Lung (tissue), 12 donors: ENCODE measurements around the gene FGR. TPM values are rescaled to one million over a fixed set of nuclear protein-coding genes. Genes with fewer than 3 reads are reported as not detected.

Experiments used
- ATAC-seq: fragments of 200-7000 bp; cut with Tn5 transposase; one replicate; pipeline ENCODE4 v1.9.1; 2020; ENCODE audit warnings: moderate number of reproducible peaks; ENCODE audit not compliant: insufficient read depth, low FRiP score
- DNase-seq, 3 donors: peaks; one replicate each; pipeline ENCODE4 v3.0.0-alpha.2; 2013 to 2017
- H3K27ac ChIP-seq, 2 donors: one replicate each; pipeline ENCODE4 v1.5.1; 2013; ENCODE audit warnings: mild to moderate bottlenecking in 2 of 2, moderate library complexity in 2 of 2, control low read depth in 1 of 2, inconsistent platforms in 1 of 2, low read depth in 1 of 2, low read length in 1 of 2
- H3K27me3 ChIP-seq, 3 donors: one replicate each; pipeline ENCODE4 v1.5.1; 2013; ENCODE audit warnings: low read length in 2 of 3; ENCODE audit not compliant: control insufficient read depth in 3 of 3, insufficient read depth in 3 of 3
- H3K36me3 ChIP-seq, 4 donors: one replicate each; pipeline ENCODE4 v1.5.1; 2013; ENCODE audit warnings: low read length in 4 of 4, mild to moderate bottlenecking in 1 of 4, moderate library complexity in 1 of 4; ENCODE audit not compliant: control insufficient read depth in 4 of 4, insufficient read depth in 4 of 4
- H3K4me1 ChIP-seq, 5 donors: one replicate each; pipeline ENCODE4 v1.5.1; 2013; ENCODE audit warnings: low read length in 5 of 5, mild to moderate bottlenecking in 2 of 5, moderate library complexity in 1 of 5; ENCODE audit not compliant: control insufficient read depth in 5 of 5, insufficient read depth in 5 of 5
- H3K4me3 ChIP-seq: one replicate; pipeline ENCODE4 v1.5.1; 2013; ENCODE audit warnings: mild to moderate bottlenecking, control low read depth, moderate library complexity
- H3K9ac ChIP-seq, 2 donors: one replicate each; pipeline ENCODE4 v1.5.1; 2013; ENCODE audit warnings: low read length in 2 of 2, control low read depth in 1 of 2; ENCODE audit not compliant: insufficient read depth in 1 of 2
- H3K9me3 ChIP-seq, 4 donors: one replicate each; pipeline ENCODE4 v1.5.1; 2013; ENCODE audit warnings: low read length in 3 of 4, mild to moderate bottlenecking in 1 of 4, moderate library complexity in 1 of 4; ENCODE audit not compliant: control insufficient read depth in 4 of 4, insufficient read depth in 3 of 4
- CTCF ChIP-seq: IDR thresholded peaks from 2 replicates; pipeline ENCODE4 v1.5.1; 2012; ENCODE audit warnings: mild to moderate bottlenecking; ENCODE audit errors: control extremely low read depth, extremely low read depth
- WGBS, 2 donors: extraction: QIAGEN DNeasy Blood & Tissue Kit; methylation state at CpG; one replicate each; pipeline ENCODE4 v1.1.7; 2013; 5-methylcytosine and 5-hydroxymethylcytosine counted together
- polyA plus RNA-seq, 2 donors: library from polyadenylated mRNA; stranded (reverse); fragments of 200-250 nt; gene quantifications; one replicate each; pipeline ENCODE4 v1.2.1, GENCODE V29; 2013
- total RNA-seq, 2 donors: library from RNA; depleted of rRNA in 1 of 2; stranded (reverse); fragments of >200 nt in 1 of 2; gene quantifications; one replicate each; pipeline ENCODE4 v1.2.1, GENCODE V29; 2014 to 2021
- donor health status: control.
- donor health status: control.
- donor health status: Bipolar disorder and iron deficiency.
- donor health status: healthy.
- donor health status: DM: yes; HTN: yes; CAD: no.

FGR gene
- total and polyA plus RNA-seq, 4 donors, result 26.6 to 403 (median 111) TPM

- Histone ChIP-seq H3K36me3 (peaks cover 0 to 1% (median 0%) of the 10 kb centered on the region in 4 donors), H3K27ac (peak overlapping the region; percentile 49 to 71), H3K4me1 (peaks cover 40 to 76% (median 42%) of the 10 kb centered on the region in 5 donors), H3K9ac (no peak overlapping the region), H3K9me3 (no peaks in the 10 kb centered on the region), H3K4me3 (no peak overlapping the region), H3K27me3 (no peaks in the 10 kb centered on the region)
- ATAC-seq, result no peak
- no peak for DNase-seq
- 66 to 77% methylated on average over 2 of the region's 2 CpGs for WGBS, 2 donors
- TF ChIP-seq CTCF, result no peak
These were observed 64.6 kb downstream of the FGR start for GRCh38 chr1:27570356-27570755.

- no peak for DNase-seq
- WGBS, 2 donors, result 80 to 83% methylated on average over 14 of the region's 14 CpGs
- ATAC-seq, result no peak
These were observed 65.3 kb downstream of the FGR start for GRCh38 chr1:27569506-27570291.

GRCh38 chr1:27569088-27569460, 65.9 kb downstream of the FGR start:
- 78 to 81% methylated on average over 3 of the region's 3 CpGs for WGBS, 2 donors
- peaks cover 44 to 68% (median 48%) of the 10 kb centered on the region in 5 donors for H3K4me1 ChIP-seq
- TF ChIP-seq CTCF, result no peak

More at GRCh38 chr1:27569506-27570291, 65.3 kb downstream of the FGR start:
- Histone ChIP-seq H3K4me3 (no peak overlapping the region), H3K27ac (peak overlapping the region; percentile 35 to 71), H3K9me3 (no peaks in the 10 kb centered on the region), H3K9ac (no peak overlapping the region), H3K27me3 (no peaks in the 10 kb centered on the region), H3K36me3 (peaks cover 0 to 3% (median 0%) of the 10 kb centered on the region in 4 donors), H3K4me1 (peaks cover 40 to 69% (median 44%) of the 10 kb centered on the region in 5 donors)
- TF ChIP-seq CTCF, result no peak

More at GRCh38 chr1:27569088-27569460, 65.9 kb downstream of the FGR start:
- peak overlapping the region; percentile 71 to 89 for H3K27ac ChIP-seq
- no peak for ATAC-seq
- peaks cover 0 to 3% (median 0%) of the 10 kb centered on the region in 4 donors for H3K36me3 ChIP-seq
- DNase-seq, result peak in 1 of 3 donors; percentile 54
- H3K9ac ChIP-seq, result no peak overlapping the region
- H3K9me3 ChIP-seq, result no peaks in the 10 kb centered on the region
- no peaks in the 10 kb centered on the region for H3K27me3 ChIP-seq
- no peak overlapping the region for H3K4me3 ChIP-seq
